ENCODE measurements around the gene PDCL2. TPM values are rescaled to one million over a fixed set of nuclear protein-coding genes. Genes with fewer than 3 reads are reported as not detected.
"Not testable (repeated sequence)": the region's sequence is repeated elsewhere in the genome, so short reads cannot be mapped to it uniquely, and the experiment has no call there.

The PDCL2 gene
- total RNA-seq, 2 donors from 2014 or later = not detected

- WGBS = 81% methylated on average over 3 of the region's 3 CpGs
- no peak overlapping the region for H3K4me3 ChIP-seq
- TF ChIP-seq POLR2AphosphoS5 (IDR thresholded peaks at IDR 0.05) (no peak), CTCF (IDR thresholded peaks at IDR 0.05) (no peak), POLR2A (IDR thresholded peaks at IDR 0.05) (no peak)
- no peaks in the 10 kb centered on the region for H3K27me3 ChIP-seq (replicated peaks; ENCODE audit: insufficient read depth)
- no peak overlapping the region for H3K27ac ChIP-seq
- intact Hi-C loops (cut with DNase I) = no loop called here
- no peaks in the 10 kb centered on the region for H3K9me3 ChIP-seq
- DNase-seq (ENCODE audit: low spot score) = no peak
- H3K4me1 ChIP-seq (replicated peaks) = no peaks in the 10 kb centered on the region
- H3K36me3 ChIP-seq = no peaks in the 10 kb centered on the region
Measured at GRCh38 chr4:55560096-55560495, 31.9 kb downstream of the PDCL2 start.

- H3K9me3 ChIP-seq = no peaks in the 10 kb centered on the region
- no peak for TF ChIP-seq POLR2A (IDR thresholded peaks at IDR 0.05)
- peak; percentile 37 to 63 (median 44) for TF ChIP-seq CTCF (IDR thresholded peaks at IDR 0.05)
- H3K36me3 ChIP-seq = no peaks in the 10 kb centered on the region
- no peak for DNase-seq (ENCODE audit: low spot score)
- H3K27me3 ChIP-seq (replicated peaks; ENCODE audit: insufficient read depth) = no peaks in the 10 kb centered on the region
- WGBS = 22% methylated on average over 2 of the region's 2 CpGs
- intact Hi-C loops (cut with DNase I) = loop anchor here (10.0 kb wide), 2 partner anchors 560 to 590 kb away; no protein-coding TSS in a partner anchor
- no peaks in the 10 kb centered on the region for H3K4me1 ChIP-seq (replicated peaks)
- H3K4me3 ChIP-seq = no peak overlapping the region
- no peak overlapping the region for H3K27ac ChIP-seq
Measured at GRCh38 chr4:55554453-55555030, 37.5 kb downstream of the PDCL2 start.

GRCh38 chr4:55553441-55554201, 38.4 kb downstream of the PDCL2 start:
- H3K27ac ChIP-seq = peak overlapping the region in 1 of 2 donors; percentile 14
- H3K4me3 ChIP-seq = peak overlapping the region; percentile 22 to 24

GRCh38 chr4:55551964-55552363, 40.1 kb downstream of the PDCL2 start:
- not testable (repeated sequence) for H3K4me1 ChIP-seq (replicated peaks); DNase-seq (ENCODE audit: low spot score); H3K9me3 ChIP-seq; H3K27me3 ChIP-seq (replicated peaks; ENCODE audit: insufficient read depth); H3K27ac ChIP-seq; H3K36me3 ChIP-seq; H3K4me3 ChIP-seq
- whole genome bisulfite sequencing = 94% methylated on average over 6 of the region's 6 CpGs
- intact Hi-C loops (cut with DNase I) = loop anchor here (10.0 kb wide), 2 partner anchors 557 to 587 kb away; no protein-coding TSS in a partner anchor

More at GRCh38 chr4:55553441-55554201, 38.4 kb downstream of the PDCL2 start:
- H3K36me3 ChIP-seq = no peaks in the 10 kb centered on the region
- 36% methylated on average over 10 of the region's 10 CpGs for WGBS
- no peaks in the 10 kb centered on the region for H3K27me3 ChIP-seq (replicated peaks; ENCODE audit: insufficient read depth)
- DNase-seq (ENCODE audit: low spot score) = peak; percentile 10
- intact Hi-C loops (cut with DNase I) = loop anchor here (10.0 kb wide), 2 partner anchors 559 to 589 kb away; no protein-coding TSS in a partner anchor
- no peaks in the 10 kb centered on the region for H3K4me1 ChIP-seq (replicated peaks)
- TF ChIP-seq POLR2A (IDR thresholded peaks at IDR 0.05) (no peak), CTCF (IDR thresholded peaks at IDR 0.05) (no peak), POLR2AphosphoS5 (IDR thresholded peaks at IDR 0.05) (no peak)
- H3K9me3 ChIP-seq = no peaks in the 10 kb centered on the region

- 49% methylated on average over 2 of the region's 2 CpGs for WGBS
- intact Hi-C loops (cut with DNase I) = loop anchor here (5.0 to 10.0 kb wide), 4 partner anchors 143 to 585 kb away; partner anchors contain the start of gene EXOC1
- no peaks in the 10 kb centered on the region for H3K36me3 ChIP-seq
- TF ChIP-seq CTCF (IDR thresholded peaks at IDR 0.05) (no peak), POLR2A (IDR thresholded peaks at IDR 0.05) (no peak), POLR2AphosphoS5 (IDR thresholded peaks at IDR 0.05) (no peak)
- no peaks in the 10 kb centered on the region for H3K27me3 ChIP-seq (replicated peaks; ENCODE audit: insufficient read depth)
- peaks cover 3% of the 10 kb centered on the region for H3K4me1 ChIP-seq (replicated peaks)
- H3K9me3 ChIP-seq = no peaks in the 10 kb centered on the region
- H3K4me3 ChIP-seq = no peak overlapping the region
- DNase-seq (ENCODE audit: low spot score) = no peak
- H3K27ac ChIP-seq = no peak overlapping the region
Measured at GRCh38 chr4:55549888-55550287, 42.2 kb downstream of the PDCL2 start.

Measured in prostate gland (tissue), 2 donors.